ENCODE measurements around the gene MAP4K4. TPM values are rescaled to one million over a fixed set of nuclear protein-coding genes. Genes with fewer than 3 reads are reported as not detected.

The MAP4K4 gene
- total and polyA plus RNA-seq, 2 experiments from 2014 or later: 59.1 to 84.4 TPM

DNA sequence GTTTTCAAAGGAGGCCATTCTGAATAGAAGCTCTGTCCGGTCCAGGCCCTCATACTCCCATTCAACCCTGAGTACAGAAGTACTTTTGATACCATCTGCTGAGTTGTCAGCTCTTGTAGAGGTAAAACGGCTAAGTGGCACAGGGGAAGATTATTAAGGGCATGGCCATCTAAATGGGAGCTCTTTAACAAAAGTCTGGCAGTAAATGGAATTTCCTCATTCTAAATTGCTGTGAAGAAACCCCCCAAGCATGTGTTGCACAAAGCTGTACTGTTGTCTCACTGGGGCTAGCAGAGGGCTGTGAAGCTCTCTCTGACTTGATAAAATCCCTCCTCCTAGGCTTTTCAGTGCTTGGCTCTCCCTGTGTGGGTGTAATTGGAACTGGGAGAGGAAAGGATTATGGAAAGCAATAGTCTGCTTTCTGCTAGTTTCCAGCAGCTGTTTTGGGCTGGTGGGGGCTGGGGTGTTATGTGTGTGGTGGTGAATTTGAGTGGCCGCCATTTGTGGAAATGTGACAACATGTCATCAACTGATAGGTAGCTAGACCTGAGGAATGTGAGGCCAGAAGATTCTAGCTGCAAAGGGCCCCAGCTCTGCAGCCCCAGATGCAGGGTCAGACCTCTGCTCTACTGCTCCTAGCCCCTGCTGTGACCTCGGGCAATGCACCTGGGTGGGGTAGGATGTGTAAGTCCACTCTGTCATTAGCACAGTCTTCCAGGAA is 65.1 kb downstream of the MAP4K4 start:
- peaks cover 41% of the 10 kb centered on the region for H3K4me1 ChIP-seq (ENCODE audit: insufficient read depth)
- WGBS (ENCODE audit: low lambda C conversion rate, missing lambda C conversion rate): 58% methylated on average over 4 of the region's 4 CpGs
- peak overlapping the region; percentile 7 for H3K4me2 ChIP-seq
- peaks cover 29% of the 10 kb centered on the region for H4K20me1 ChIP-seq (ENCODE audit: insufficient read depth, poor library complexity, severe bottlenecking)
- H3K9me3 ChIP-seq (ENCODE audit: low read depth): no peaks in the 10 kb centered on the region
- no peaks in the 10 kb centered on the region for H3K9me2 ChIP-seq (replicated peaks; ENCODE audit: insufficient read depth)
- no peak overlapping the region for H3K27ac ChIP-seq
- DNase-seq (ENCODE audit: low spot score): no peak
- H3K79me2 ChIP-seq: peaks cover 96% of the 10 kb centered on the region
- no peak overlapping the region for H2AFZ ChIP-seq
- no peaks in the 10 kb centered on the region for H3K36me3 ChIP-seq (replicated peaks; ENCODE audit: insufficient read depth, low read depth)
- no peaks in the 10 kb centered on the region for H3K27me3 ChIP-seq
- no peak overlapping the region for H3K4me3 ChIP-seq
- TF ChIP-seq, protein P1, sequence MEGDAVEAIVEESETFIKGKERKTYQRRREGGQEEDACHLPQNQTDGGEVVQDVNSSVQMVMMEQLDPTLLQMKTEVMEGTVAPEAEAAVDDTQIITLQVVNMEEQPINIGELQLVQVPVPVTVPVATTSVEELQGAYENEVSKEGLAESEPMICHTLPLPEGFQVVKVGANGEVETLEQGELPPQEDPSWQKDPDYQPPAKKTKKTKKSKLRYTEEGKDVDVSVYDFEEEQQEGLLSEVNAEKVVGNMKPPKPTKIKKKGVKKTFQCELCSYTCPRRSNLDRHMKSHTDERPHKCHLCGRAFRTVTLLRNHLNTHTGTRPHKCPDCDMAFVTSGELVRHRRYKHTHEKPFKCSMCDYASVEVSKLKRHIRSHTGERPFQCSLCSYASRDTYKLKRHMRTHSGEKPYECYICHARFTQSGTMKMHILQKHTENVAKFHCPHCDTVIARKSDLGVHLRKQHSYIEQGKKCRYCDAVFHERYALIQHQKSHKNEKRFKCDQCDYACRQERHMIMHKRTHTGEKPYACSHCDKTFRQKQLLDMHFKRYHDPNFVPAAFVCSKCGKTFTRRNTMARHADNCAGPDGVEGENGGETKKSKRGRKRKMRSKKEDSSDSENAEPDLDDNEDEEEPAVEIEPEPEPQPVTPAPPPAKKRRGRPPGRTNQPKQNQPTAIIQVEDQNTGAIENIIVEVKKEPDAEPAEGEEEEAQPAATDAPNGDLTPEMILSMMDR (IDR thresholded peaks at IDR 0.05; ENCODE audit: poor library complexity): no peak
- TF ChIP-seq EZH2phosphoT487 (IDR thresholded peaks at IDR 0.05; ENCODE audit: low read depth, severe bottlenecking, unreplicated experiment) (no peak), EZH2 (IDR thresholded peaks at IDR 0.05; ENCODE audit: borderline replicate concordance) (no peak)

DNA sequence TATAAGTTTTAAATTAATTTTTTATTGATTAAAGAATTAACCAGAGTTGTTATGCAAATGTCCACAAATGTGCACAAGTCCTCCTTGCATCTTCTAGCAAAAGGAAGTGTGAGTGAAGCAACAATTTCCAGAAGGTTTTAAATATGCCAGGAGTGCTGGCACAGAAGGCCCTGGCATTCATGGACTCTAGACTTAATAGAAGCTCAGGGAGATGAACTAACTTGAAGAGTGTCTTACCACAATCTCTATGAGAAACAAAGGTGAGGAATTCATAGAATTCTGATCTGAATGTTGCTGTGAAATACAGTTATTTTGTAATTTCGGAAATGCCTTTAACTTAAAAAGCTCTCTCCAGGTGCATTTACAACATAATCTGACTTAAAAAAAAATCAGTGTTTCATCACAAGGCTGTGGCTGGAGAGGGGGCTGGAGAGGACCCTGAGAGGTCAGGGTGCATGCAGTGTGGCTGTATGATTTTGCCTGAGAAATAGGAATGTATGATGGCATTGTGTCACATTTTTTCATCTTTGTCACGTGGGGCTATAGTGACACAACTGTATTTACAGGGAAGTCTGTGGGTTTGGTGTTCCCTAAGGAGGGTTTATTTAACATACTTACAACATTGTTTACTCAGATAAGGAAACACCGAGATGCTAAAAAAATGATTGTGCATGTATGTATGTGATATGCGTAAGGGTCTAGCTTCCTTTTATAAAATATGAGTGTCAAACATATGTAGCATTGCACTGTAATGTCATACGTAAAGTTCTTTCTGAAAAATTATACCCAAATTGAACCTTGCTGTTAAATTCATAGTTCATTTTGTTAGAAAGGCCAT is 66.2 kb downstream of the MAP4K4 start:
- 65% methylated on average over 5 of the region's 5 CpGs for WGBS (ENCODE audit: low lambda C conversion rate, missing lambda C conversion rate)
- Histone ChIP-seq H3K4me2 (peak overlapping the region; percentile 7), H3K36me3 (replicated peaks; ENCODE audit: insufficient read depth, low read depth) (no peaks in the 10 kb centered on the region), H3K4me1 (ENCODE audit: insufficient read depth) (peaks cover 52% of the 10 kb centered on the region), H3K9me2 (replicated peaks; ENCODE audit: insufficient read depth) (no peaks in the 10 kb centered on the region), H3K27ac (peak overlapping the region; percentile 20), H3K79me2 (peaks cover 96% of the 10 kb centered on the region), H2AFZ (no peak overlapping the region), H3K9me3 (ENCODE audit: low read depth) (no peaks in the 10 kb centered on the region), H3K27me3 (no peaks in the 10 kb centered on the region), H3K4me3 (no peak overlapping the region), H4K20me1 (ENCODE audit: insufficient read depth, poor library complexity, severe bottlenecking) (peaks cover 39% of the 10 kb centered on the region)
- TF ChIP-seq EZH2phosphoT487 (IDR thresholded peaks at IDR 0.05; ENCODE audit: low read depth, severe bottlenecking, unreplicated experiment): no peak
- TF ChIP-seq EZH2 (IDR thresholded peaks at IDR 0.05; ENCODE audit: borderline replicate concordance): no peak
- TF ChIP-seq, protein P1 (IDR thresholded peaks at IDR 0.05; ENCODE audit: poor library complexity): no peak
- no peak for DNase-seq (ENCODE audit: low spot score)

DNA sequence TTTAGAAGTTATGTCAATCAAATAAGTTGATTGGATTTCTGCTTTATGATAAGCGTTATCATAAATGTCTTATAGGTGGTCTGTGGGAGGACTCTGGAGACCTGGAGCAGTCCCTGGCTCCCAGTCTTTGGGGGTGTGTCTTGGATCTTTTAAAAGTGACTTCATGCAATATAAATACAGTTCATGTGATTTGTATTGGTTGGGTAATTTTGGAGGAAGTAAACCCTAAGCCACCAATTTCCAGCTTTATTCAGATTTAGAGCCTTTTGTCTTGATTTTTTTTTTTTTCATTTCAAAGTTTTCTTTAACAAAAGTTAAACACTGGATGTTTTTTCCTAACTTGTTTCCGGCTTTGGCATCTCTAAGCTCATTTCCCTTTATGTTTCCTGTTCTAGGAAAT is 68.8 kb downstream of the MAP4K4 start:
- Histone ChIP-seq H3K27me3 (no peaks in the 10 kb centered on the region), H3K4me3 (no peak overlapping the region), H3K27ac (peak overlapping the region; percentile 54), H3K9me2 (replicated peaks; ENCODE audit: insufficient read depth) (no peaks in the 10 kb centered on the region), H2AFZ (no peak overlapping the region), H3K4me2 (peak overlapping the region; percentile 57), H3K9me3 (ENCODE audit: low read depth) (no peaks in the 10 kb centered on the region), H4K20me1 (ENCODE audit: insufficient read depth, poor library complexity, severe bottlenecking) (peaks cover 54% of the 10 kb centered on the region), H3K4me1 (ENCODE audit: insufficient read depth) (peaks cover 63% of the 10 kb centered on the region), H3K79me2 (peaks cover 100% of the 10 kb centered on the region), H3K36me3 (replicated peaks; ENCODE audit: insufficient read depth, low read depth) (no peaks in the 10 kb centered on the region)
- no peak for TF ChIP-seq EZH2 (IDR thresholded peaks at IDR 0.05; ENCODE audit: borderline replicate concordance)
- no peak for TF ChIP-seq EZH2phosphoT487 (IDR thresholded peaks at IDR 0.05; ENCODE audit: low read depth, severe bottlenecking, unreplicated experiment)
- TF ChIP-seq, protein P1 (IDR thresholded peaks at IDR 0.05; ENCODE audit: poor library complexity): no peak
- no peak for DNase-seq (ENCODE audit: low spot score)
- WGBS (ENCODE audit: low lambda C conversion rate, missing lambda C conversion rate): 92% methylated on average over 2 of the region's 2 CpGs
